ENCODE results near the gene ARHGEF10L.
A peak's percentile ranks its signal among the peaks of the same experiment; 100 is the strongest.

Gene ARHGEF10L

DNA sequence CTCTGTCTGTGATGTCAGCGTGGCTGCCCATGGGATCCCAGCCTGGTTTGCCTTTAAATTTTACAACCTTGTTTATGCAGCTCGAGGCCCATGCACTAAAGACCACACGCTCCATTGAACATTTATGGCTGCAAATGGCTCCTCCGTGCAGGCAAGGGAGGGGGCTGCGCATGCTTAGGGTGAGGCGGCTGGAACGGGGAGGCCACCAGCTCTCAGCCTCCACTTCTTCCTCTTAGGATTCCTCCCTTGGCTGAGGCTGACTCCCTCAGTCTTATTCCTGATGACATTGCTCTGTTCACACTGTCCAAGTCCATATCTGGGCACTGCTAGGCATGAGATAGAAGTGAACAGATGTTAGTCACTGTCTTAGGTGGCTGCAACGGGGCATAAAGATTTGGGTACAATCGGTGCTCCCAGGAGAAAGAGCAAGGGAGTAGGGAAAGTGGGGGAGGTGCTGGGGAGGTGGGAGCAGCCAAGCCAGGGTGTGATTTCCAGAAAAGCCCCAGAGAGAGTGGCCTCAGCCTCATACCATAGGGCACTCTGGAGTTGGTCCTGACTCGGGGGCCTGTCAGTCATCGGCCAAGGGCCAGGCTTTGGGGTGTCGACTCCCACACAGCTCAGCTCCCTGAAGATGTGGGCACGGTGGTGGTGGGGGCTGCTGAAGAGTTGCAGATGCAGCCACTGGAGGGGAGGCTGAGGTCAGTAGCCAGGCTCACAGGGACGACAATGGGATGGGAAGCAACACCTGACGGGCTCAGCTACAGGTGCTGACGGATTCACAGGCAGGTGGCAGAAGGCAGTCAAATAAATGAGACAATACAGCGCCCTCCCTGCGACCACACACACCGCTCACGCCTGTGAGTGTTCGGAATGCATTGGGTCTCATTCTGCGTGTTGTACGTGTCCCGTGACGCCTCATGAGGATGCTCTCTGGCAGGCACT is 178.4 kb downstream of the ARHGEF10L start (continued):
- TF ChIP-seq, protein P1, sequence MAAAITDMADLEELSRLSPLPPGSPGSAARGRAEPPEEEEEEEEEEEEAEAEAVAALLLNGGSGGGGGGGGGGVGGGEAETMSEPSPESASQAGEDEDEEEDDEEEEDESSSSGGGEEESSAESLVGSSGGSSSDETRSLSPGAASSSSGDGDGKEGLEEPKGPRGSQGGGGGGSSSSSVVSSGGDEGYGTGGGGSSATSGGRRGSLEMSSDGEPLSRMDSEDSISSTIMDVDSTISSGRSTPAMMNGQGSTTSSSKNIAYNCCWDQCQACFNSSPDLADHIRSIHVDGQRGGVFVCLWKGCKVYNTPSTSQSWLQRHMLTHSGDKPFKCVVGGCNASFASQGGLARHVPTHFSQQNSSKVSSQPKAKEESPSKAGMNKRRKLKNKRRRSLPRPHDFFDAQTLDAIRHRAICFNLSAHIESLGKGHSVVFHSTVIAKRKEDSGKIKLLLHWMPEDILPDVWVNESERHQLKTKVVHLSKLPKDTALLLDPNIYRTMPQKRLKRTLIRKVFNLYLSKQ (tag by site-specific recombination; IDR thresholded peaks at IDR 0.05; ENCODE audit: borderline replicate concordance) = no peak
- no peak for TF ChIP-seq ZNF621 (tag by site-specific recombination; IDR thresholded peaks at IDR 0.05)
- TF ChIP-seq SCRT1 (tag by site-specific recombination; IDR thresholded peaks at IDR 0.05; ENCODE audit: borderline replicate concordance) = peak; percentile 49; the same call in 1 of the 2 replicates
- TF ChIP-seq ZNF354C (tag by site-specific recombination; IDR thresholded peaks at IDR 0.05; ENCODE audit: borderline replicate concordance, low read depth) = no peak
- peak; percentile 41; the same call in 1 of the 2 replicates for TF ChIP-seq TRIM28 (IDR thresholded peaks at IDR 0.05; ENCODE audit: borderline replicate concordance, low read length)
- no peak for TF ChIP-seq ZNF747 (tag by site-specific recombination; IDR thresholded peaks at IDR 0.05)
- TF ChIP-seq YY1 (tag by site-specific recombination; IDR thresholded peaks at IDR 0.05) = peak; percentile 48; the same call in 1 of the 2 replicates
- no peak for TF ChIP-seq ZNF791 (tag by site-specific recombination; IDR thresholded peaks at IDR 0.05)
- TF ChIP-seq, protein P2, sequence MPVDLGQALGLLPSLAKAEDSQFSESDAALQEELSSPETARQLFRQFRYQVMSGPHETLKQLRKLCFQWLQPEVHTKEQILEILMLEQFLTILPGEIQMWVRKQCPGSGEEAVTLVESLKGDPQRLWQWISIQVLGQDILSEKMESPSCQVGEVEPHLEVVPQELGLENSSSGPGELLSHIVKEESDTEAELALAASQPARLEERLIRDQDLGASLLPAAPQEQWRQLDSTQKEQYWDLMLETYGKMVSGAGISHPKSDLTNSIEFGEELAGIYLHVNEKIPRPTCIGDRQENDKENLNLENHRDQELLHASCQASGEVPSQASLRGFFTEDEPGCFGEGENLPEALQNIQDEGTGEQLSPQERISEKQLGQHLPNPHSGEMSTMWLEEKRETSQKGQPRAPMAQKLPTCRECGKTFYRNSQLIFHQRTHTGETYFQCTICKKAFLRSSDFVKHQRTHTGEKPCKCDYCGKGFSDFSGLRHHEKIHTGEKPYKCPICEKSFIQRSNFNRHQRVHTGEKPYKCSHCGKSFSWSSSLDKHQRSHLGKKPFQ (tag by site-specific recombination; IDR thresholded peaks at IDR 0.05) = peak; percentile 90
- peak; percentile 87 for TF ChIP-seq FEZF1 (tag by site-specific recombination; IDR thresholded peaks at IDR 0.05)
- 0 out of 2 replicates have a peak, but pooled peaks have one; percentile 13 for TF ChIP-seq WT1 (tag by site-specific recombination; IDR thresholded peaks at IDR 0.05)
- TF ChIP-seq ZNF341 (tag by site-specific recombination; IDR thresholded peaks at IDR 0.05; ENCODE audit: low read depth) = peak; percentile 90
- TF ChIP-seq ZNF202 (tag by site-specific recombination; IDR thresholded peaks at IDR 0.05; ENCODE audit: borderline replicate concordance) = no peak
- TF ChIP-seq ZNF658 (tag by site-specific recombination; IDR thresholded peaks at IDR 0.05) = no peak
- TF ChIP-seq, protein P3, sequence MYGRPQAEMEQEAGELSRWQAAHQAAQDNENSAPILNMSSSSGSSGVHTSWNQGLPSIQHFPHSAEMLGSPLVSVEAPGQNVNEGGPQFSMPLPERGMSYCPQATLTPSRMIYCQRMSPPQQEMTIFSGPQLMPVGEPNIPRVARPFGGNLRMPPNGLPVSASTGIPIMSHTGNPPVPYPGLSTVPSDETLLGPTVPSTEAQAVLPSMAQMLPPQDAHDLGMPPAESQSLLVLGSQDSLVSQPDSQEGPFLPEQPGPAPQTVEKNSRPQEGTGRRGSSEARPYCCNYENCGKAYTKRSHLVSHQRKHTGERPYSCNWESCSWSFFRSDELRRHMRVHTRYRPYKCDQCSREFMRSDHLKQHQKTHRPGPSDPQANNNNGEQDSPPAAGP (tag by site-specific recombination; IDR thresholded peaks at IDR 0.05) = peak; percentile 87
- TF ChIP-seq, protein P4, sequence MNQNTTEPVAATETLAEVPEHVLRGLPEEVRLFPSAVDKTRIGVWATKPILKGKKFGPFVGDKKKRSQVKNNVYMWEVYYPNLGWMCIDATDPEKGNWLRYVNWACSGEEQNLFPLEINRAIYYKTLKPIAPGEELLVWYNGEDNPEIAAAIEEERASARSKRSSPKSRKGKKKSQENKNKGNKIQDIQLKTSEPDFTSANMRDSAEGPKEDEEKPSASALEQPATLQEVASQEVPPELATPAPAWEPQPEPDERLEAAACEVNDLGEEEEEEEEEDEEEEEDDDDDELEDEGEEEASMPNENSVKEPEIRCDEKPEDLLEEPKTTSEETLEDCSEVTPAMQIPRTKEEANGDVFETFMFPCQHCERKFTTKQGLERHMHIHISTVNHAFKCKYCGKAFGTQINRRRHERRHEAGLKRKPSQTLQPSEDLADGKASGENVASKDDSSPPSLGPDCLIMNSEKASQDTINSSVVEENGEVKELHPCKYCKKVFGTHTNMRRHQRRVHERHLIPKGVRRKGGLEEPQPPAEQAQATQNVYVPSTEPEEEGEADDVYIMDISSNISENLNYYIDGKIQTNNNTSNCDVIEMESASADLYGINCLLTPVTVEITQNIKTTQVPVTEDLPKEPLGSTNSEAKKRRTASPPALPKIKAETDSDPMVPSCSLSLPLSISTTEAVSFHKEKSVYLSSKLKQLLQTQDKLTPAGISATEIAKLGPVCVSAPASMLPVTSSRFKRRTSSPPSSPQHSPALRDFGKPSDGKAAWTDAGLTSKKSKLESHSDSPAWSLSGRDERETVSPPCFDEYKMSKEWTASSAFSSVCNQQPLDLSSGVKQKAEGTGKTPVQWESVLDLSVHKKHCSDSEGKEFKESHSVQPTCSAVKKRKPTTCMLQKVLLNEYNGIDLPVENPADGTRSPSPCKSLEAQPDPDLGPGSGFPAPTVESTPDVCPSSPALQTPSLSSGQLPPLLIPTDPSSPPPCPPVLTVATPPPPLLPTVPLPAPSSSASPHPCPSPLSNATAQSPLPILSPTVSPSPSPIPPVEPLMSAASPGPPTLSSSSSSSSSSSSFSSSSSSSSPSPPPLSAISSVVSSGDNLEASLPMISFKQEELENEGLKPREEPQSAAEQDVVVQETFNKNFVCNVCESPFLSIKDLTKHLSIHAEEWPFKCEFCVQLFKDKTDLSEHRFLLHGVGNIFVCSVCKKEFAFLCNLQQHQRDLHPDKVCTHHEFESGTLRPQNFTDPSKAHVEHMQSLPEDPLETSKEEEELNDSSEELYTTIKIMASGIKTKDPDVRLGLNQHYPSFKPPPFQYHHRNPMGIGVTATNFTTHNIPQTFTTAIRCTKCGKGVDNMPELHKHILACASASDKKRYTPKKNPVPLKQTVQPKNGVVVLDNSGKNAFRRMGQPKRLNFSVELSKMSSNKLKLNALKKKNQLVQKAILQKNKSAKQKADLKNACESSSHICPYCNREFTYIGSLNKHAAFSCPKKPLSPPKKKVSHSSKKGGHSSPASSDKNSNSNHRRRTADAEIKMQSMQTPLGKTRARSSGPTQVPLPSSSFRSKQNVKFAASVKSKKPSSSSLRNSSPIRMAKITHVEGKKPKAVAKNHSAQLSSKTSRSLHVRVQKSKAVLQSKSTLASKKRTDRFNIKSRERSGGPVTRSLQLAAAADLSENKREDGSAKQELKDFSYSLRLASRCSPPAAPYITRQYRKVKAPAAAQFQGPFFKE (tag by site-specific recombination; IDR thresholded peaks at IDR 0.05; ENCODE audit: borderline replicate concordance) = no peak
- TF ChIP-seq, protein P5, sequence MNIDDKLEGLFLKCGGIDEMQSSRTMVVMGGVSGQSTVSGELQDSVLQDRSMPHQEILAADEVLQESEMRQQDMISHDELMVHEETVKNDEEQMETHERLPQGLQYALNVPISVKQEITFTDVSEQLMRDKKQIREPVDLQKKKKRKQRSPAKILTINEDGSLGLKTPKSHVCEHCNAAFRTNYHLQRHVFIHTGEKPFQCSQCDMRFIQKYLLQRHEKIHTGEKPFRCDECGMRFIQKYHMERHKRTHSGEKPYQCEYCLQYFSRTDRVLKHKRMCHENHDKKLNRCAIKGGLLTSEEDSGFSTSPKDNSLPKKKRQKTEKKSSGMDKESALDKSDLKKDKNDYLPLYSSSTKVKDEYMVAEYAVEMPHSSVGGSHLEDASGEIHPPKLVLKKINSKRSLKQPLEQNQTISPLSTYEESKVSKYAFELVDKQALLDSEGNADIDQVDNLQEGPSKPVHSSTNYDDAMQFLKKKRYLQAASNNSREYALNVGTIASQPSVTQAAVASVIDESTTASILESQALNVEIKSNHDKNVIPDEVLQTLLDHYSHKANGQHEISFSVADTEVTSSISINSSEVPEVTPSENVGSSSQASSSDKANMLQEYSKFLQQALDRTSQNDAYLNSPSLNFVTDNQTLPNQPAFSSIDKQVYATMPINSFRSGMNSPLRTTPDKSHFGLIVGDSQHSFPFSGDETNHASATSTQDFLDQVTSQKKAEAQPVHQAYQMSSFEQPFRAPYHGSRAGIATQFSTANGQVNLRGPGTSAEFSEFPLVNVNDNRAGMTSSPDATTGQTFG (tag by site-specific recombination; IDR thresholded peaks at IDR 0.05; ENCODE audit: borderline replicate concordance) = no peak
- peak; percentile 77 for TF ChIP-seq SCRT2 (tag by site-specific recombination; IDR thresholded peaks at IDR 0.05)
- no peak for TF ChIP-seq OSR2 (tag by site-specific recombination; IDR thresholded peaks at IDR 0.05)
- TF ChIP-seq ZNF623 (tag by site-specific recombination; IDR thresholded peaks at IDR 0.05) = no peak
